Cardiac muscle cell (in vitro differentiated cells and primary cell): ENCODE data around the gene SECTM1. TPM values are rescaled to one million over a fixed set of nuclear protein-coding genes. Genes with fewer than 3 reads are reported as not detected.

Experiments used
- DNase-seq, 2 donors: peaks; one replicate each; pipeline versions ENCODE4 v3.0.0 to v3.0.0-alpha.2; 2010 to 2017; ENCODE audit warnings: low read depth in 1 of 2, low spot score in 1 of 2
- H3K27ac ChIP-seq: fragments of 200-600 bp; sonication (generic); 2 replicates; pipeline ENCODE4 v1.5.1; 2016
- H3K27me3 ChIP-seq: fragments of 200-600 bp; sonication (generic); 2 replicates; pipeline ENCODE4 v1.6.0; 2016; ENCODE audit warnings: control low read depth
- H3K36me3 ChIP-seq: fragments of 200-600 bp; sonication (generic); 2 replicates; pipeline ENCODE4 v1.5.1; 2016; ENCODE audit warnings: control low read depth
- H3K4me1 ChIP-seq: fragments of 200-600 bp; sonication (generic); 2 replicates; pipeline ENCODE4 v1.8.1; 2017; ENCODE audit warnings: low read depth, mild to moderate bottlenecking, mixed run types
- H3K4me3 ChIP-seq: fragments of 200-600 bp; sonication (generic); 2 replicates; pipeline ENCODE4 v1.5.1; 2016; ENCODE audit warnings: mild to moderate bottlenecking
- H3K9me3 ChIP-seq: fragments of 200-600 bp; sonication (generic); 2 replicates; pipeline ENCODE4 v1.5.1; 2017; ENCODE audit warnings: low read depth, mild to moderate bottlenecking, control low read depth
- CTCF ChIP-seq: IDR thresholded peaks from 2 replicates; pipeline ENCODE4 v1.5.1; 2012; ENCODE audit warnings: low read depth, mild to moderate bottlenecking, low read length
- polyA plus RNA-seq: library from polyadenylated mRNA; unstranded; fragments of >200 nt; fragmentation: Nextera tagmentation; extraction: Ambion mirVana; gene quantifications from 2 replicates; pipeline ENCODE4 v1.2.1, GENCODE V29; 2016
- total RNA-seq: library from RNA; depleted of rRNA; stranded (reverse); fragments of >200 nt; gene quantifications from 2 replicates; pipeline ENCODE4 v1.2.3, GENCODE V29; 2016

The SECTM1 gene
- total and polyA plus RNA-seq, 2 experiments from 2014 or later: not detected

GRCh38 chr17:82298538-82299421 lies 34.8 kb downstream of the SECTM1 start:
- peaks cover 2% of the 10 kb centered on the region for H3K4me1 ChIP-seq
- no peak overlapping the region for H3K27ac ChIP-seq
- H3K36me3 ChIP-seq: no peaks in the 10 kb centered on the region
- TF ChIP-seq CTCF: no peak
- no peaks in the 10 kb centered on the region for H3K9me3 ChIP-seq
- H3K27me3 ChIP-seq: peaks cover 20% of the 10 kb centered on the region
- DNase-seq: no peak
- no peak overlapping the region for H3K4me3 ChIP-seq

DNA sequence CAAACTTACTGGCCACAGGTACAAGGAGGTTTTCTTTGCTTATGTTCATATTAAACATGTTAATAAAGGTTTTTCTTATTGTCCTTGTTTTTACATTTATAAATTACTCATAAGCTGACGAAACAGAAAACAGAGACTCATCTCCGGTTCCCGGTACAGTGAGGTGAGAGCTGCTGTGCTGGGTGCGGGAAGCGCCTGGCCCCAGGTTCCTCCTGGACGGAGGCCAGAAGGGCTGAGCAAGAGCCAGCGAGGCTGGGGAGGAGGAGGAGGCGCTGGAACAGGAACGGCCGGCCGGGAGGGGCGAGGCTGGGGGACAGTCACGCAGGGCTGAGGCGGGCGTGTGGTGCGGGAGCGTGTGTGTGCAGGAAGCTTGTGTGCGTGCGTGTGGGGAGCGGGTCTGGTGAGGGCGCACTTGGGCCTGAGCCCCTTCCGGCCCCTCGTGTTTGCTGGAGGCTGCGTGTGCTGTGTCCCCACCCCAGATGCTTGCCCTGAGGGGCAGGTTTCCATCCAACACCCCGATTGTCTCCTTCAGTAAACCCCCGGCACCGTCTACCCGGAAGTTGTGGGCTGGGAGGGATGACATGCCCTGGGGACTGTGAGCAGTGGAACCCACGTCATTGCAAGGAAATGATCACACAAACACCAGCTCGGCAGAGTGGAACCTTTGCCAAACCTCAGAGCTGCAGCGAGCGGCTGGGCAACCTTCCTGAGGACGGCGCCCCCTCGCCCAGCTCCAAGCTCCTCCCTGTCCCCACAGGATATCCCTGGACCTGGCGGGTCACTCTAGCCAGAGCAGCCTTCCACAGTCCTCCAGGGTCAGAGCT lies 35.6 kb downstream of the SECTM1 start:
- no peak overlapping the region for H3K27ac ChIP-seq
- no peaks in the 10 kb centered on the region for H3K4me1 ChIP-seq
- TF ChIP-seq CTCF: peak; percentile 6
- no peak overlapping the region for H3K4me3 ChIP-seq
- DNase-seq: peak in 1 of 2 donors; percentile 95
- peaks cover 20% of the 10 kb centered on the region for H3K27me3 ChIP-seq
- H3K9me3 ChIP-seq: no peaks in the 10 kb centered on the region
- no peaks in the 10 kb centered on the region for H3K36me3 ChIP-seq

GRCh38 chr17:82297280-82297713 lies 36.3 kb downstream of the SECTM1 start:
- H3K9me3 ChIP-seq: no peaks in the 10 kb centered on the region
- TF ChIP-seq CTCF: no peak
- DNase-seq: peak in 1 of 2 donors; percentile 91
- H3K36me3 ChIP-seq: no peaks in the 10 kb centered on the region
- peaks cover 20% of the 10 kb centered on the region for H3K27me3 ChIP-seq
- no peaks in the 10 kb centered on the region for H3K4me1 ChIP-seq
- no peak overlapping the region for H3K27ac ChIP-seq
- no peak overlapping the region for H3K4me3 ChIP-seq

DNA sequence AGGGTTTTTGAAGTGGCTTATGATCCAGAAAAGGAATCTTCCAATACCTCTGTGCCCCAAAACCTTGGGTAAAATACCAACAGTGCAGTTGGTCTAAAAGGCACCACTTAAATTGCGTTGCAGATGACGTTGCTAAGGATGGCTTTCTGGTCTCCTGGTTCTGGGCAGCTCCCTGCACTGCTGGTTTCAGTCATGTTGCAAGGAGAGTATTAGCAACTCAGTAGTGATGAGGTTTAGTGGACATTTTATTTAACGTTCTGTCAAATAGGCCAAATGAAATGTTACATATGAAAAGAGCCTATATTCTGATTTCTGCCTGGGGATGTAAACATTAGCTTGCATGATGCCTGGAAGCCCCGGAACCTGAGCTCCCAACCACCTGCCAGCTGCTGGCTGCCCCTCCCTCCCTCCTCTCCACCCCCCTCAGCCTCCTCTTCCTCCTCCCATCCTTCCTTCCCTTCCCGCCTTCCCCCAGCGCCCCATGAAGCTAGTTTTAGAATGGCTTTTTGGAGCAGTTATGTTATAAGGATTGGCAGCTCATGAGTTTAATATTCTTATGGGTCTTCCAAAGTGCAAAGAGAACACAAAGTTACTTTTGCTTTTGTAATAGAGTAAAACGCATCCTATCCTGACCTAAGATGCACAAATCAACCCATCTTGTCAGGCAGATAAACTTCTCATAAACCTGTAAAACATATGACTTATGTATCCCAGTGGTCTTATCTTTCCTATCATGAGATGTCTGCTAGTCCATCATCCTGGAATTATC lies 36.9 kb downstream of the SECTM1 start:
- no peak for DNase-seq
- no peaks in the 10 kb centered on the region for H3K9me3 ChIP-seq
- H3K36me3 ChIP-seq: no peaks in the 10 kb centered on the region
- no peak overlapping the region for H3K4me3 ChIP-seq
- no peaks in the 10 kb centered on the region for H3K4me1 ChIP-seq
- TF ChIP-seq CTCF: no peak
- H3K27ac ChIP-seq: no peak overlapping the region
- H3K27me3 ChIP-seq: peaks cover 20% of the 10 kb centered on the region

DNA sequence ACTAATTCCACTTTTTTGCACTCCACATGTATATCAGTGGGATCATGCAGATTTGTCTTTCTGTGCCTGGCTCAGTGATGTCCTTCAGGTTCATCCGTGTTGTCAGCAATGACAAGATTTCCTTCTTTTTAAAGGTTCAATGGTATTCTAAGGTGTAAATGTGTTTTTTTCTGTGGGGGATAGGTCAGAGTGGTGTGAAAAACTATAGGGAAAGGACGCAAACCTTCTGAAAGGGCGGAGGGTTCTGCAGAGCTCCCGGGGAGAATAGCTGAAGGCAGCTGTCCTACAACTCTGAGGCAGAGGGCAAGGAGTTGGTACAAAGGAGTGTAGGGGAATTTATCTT lies 38.1 kb downstream of the SECTM1 start:
- Histone ChIP-seq H3K4me1 (peaks cover 1% of the 10 kb centered on the region), H3K4me3 (no peak overlapping the region), H3K27ac (no peak overlapping the region), H3K27me3 (peaks cover 20% of the 10 kb centered on the region), H3K36me3 (no peaks in the 10 kb centered on the region), H3K9me3 (no peaks in the 10 kb centered on the region)
- DNase-seq: no peak
- TF ChIP-seq CTCF: no peak
